Bronchial epithelial cell (primary cell): ENCODE measurements around the gene GPATCH2. TPM values are rescaled to one million over a fixed set of nuclear protein-coding genes. Genes with fewer than 3 reads are reported as not detected.

Experiments
- DNase-seq: peaks from one replicate; pipeline ENCODE4 v3.0.0-alpha.2; 2010; ENCODE audit warnings: low read depth
- FAIRE-seq: peaks from 2 replicates; lab custom pipeline; 2011; peaks lifted over from hg19 to GRCh38; lab: Jason Lieb, UNC
- H3K27me3 ChIP-seq: 2 replicates; pipeline ENCODE4 v1.5.1; 2011; ENCODE audit warnings: low read length; ENCODE audit not compliant: control insufficient read depth, insufficient read depth
- H3K36me3 ChIP-seq: 2 replicates; pipeline ENCODE4 v1.5.1; 2011; ENCODE audit warnings: low read length; ENCODE audit not compliant: control insufficient read depth, insufficient read depth
- H3K4me3 ChIP-seq: 2 replicates; pipeline ENCODE4 v1.5.1; 2011; ENCODE audit warnings: mild to moderate bottlenecking, low read depth, low read length, control low read depth
- total RNA-seq: library from RNA; depleted of rRNA; stranded (reverse); fragments of >200 nt; gene quantifications from 2 replicates; pipeline ENCODE4 v1.2.1, GENCODE V29; 2014
- TF ChIP-seq, protein P1 (sequence below): IDR thresholded peaks from 2 replicates; pipeline ENCODE4 v1.5.1; 2011; ENCODE audit warnings: mild to moderate bottlenecking, moderate library complexity, low read length, control low read depth, inconsistent platforms; ENCODE audit not compliant: insufficient read depth, severe bottlenecking

Gene GPATCH2
- total RNA-seq, 1 donor from 2014 or later, result 24.7 TPM

GRCh38 chr1:217522277-217522676 is 108.6 kb downstream of the GPATCH2 start:
- H3K36me3 ChIP-seq, result peaks cover 1% of the 10 kb centered on the region
- H3K27me3 ChIP-seq, result no peaks in the 10 kb centered on the region
- no peak overlapping the region for H3K4me3 ChIP-seq
- TF ChIP-seq, protein P1, sequence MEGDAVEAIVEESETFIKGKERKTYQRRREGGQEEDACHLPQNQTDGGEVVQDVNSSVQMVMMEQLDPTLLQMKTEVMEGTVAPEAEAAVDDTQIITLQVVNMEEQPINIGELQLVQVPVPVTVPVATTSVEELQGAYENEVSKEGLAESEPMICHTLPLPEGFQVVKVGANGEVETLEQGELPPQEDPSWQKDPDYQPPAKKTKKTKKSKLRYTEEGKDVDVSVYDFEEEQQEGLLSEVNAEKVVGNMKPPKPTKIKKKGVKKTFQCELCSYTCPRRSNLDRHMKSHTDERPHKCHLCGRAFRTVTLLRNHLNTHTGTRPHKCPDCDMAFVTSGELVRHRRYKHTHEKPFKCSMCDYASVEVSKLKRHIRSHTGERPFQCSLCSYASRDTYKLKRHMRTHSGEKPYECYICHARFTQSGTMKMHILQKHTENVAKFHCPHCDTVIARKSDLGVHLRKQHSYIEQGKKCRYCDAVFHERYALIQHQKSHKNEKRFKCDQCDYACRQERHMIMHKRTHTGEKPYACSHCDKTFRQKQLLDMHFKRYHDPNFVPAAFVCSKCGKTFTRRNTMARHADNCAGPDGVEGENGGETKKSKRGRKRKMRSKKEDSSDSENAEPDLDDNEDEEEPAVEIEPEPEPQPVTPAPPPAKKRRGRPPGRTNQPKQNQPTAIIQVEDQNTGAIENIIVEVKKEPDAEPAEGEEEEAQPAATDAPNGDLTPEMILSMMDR, result no peak
- FAIRE-seq (no peak), DNase-seq (no peak)

DNA sequence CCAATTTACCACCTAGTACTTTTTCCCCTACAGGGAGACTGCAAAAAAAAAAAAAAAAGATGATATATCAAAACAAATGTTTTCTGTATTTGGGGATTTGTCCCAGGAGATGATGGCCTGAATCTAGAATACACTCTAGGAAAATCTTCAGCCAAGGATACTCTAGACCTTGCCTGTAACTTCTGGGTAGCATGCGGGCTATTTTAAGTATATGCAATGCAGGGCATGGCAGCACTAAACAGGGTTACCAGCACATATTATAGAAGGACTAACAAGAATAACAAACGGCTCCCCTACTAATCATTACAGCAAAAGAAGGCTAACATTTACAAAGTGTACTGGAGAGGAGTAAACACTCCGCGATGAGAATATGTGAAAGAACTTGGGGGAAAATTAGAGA is 109.6 kb downstream of the GPATCH2 start:
- TF ChIP-seq, protein P1, result no peak
- H3K4me3 ChIP-seq, result no peak overlapping the region
- FAIRE-seq (no peak), DNase-seq (no peak)
- no peaks in the 10 kb centered on the region for H3K27me3 ChIP-seq
- H3K36me3 ChIP-seq, result peaks cover 1% of the 10 kb centered on the region

GRCh38 chr1:217506878-217507277 is 124.0 kb downstream of the GPATCH2 start:
- peak; percentile 96 for DNase-seq

GRCh38 chr1:217498209-217498608 is 132.7 kb downstream of the GPATCH2 start:
- FAIRE-seq (no peak), DNase-seq (peak; percentile 23)
- no peaks in the 10 kb centered on the region for H3K36me3 ChIP-seq
- TF ChIP-seq, protein P1, result no peak
- no peaks in the 10 kb centered on the region for H3K27me3 ChIP-seq
- H3K4me3 ChIP-seq, result no peak overlapping the region

More at GRCh38 chr1:217506878-217507277, 124.0 kb downstream of the GPATCH2 start:
- Histone ChIP-seq H3K4me3 (no peak overlapping the region), H3K27me3 (no peaks in the 10 kb centered on the region), H3K36me3 (no peaks in the 10 kb centered on the region)
- TF ChIP-seq, protein P1, result no peak
- no peak for FAIRE-seq

DNA sequence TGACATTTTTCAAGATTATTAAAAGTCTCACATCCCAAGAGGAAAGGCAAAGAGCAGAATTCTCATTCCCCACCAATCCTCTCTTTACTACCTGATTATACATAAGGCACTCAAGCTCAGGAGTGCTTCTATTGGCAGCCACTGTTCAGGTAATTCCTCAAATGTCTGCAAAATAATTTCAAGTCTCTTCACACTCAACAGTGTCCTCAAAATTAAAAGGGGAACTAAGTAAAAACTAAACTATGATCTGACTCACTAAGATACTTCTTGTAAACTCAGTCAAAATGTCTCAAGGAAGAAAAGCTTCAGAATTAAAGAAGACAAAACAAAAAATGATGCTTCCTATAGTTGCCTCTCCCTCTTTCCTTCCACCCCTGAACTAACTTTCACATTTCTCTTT is 135.6 kb downstream of the GPATCH2 start:
- FAIRE-seq (no peak), DNase-seq (no peak)
- Histone ChIP-seq H3K27me3 (no peaks in the 10 kb centered on the region), H3K4me3 (no peak overlapping the region), H3K36me3 (no peaks in the 10 kb centered on the region)
- TF ChIP-seq, protein P1, result no peak

- no peak overlapping the region for H3K4me3 ChIP-seq
- no peaks in the 10 kb centered on the region for H3K36me3 ChIP-seq
- DNase-seq (no peak), FAIRE-seq (no peak)
- TF ChIP-seq, protein P1, result no peak
- H3K27me3 ChIP-seq, result no peaks in the 10 kb centered on the region
Measured at GRCh38 chr1:217494767-217495166, 136.1 kb downstream of the GPATCH2 start.
